OCI-LY7 (cell line): ENCODE measurements around the gene LRP2. TPM values are rescaled to one million over a fixed set of nuclear protein-coding genes. Genes with fewer than 3 reads are reported as not detected.

Experiments
- BruUV-seq: library from RNA; stranded (reverse); fragments of 400-500 nt; replicated peaks from 2 replicates; lab custom pipeline; 2021; lab: Mats Ljungman, UMichigan
- CTCF ChIA-PET: fragments of 300-600 bp; sonication (Branson Sonifier 250); formaldehyde crosslinking; loops from one replicate; lab custom pipeline; 2022; ENCODE audit warnings: antibody characterized with exemption; ENCODE audit not compliant: unreplicated experiment; lab: Charles Lee
- POLR2A ChIA-PET: fragments of 300-600 bp; sonication (Branson Sonifier 250); formaldehyde crosslinking; loops from one replicate; lab custom pipeline; 2022; ENCODE audit warnings: antibody characterized with exemption; lab: Charles Lee
- DNase-seq: peaks from one replicate; pipeline ENCODE4 v3.0.0-alpha.2; 2015; ENCODE audit warnings: low spot score
- H2AFZ ChIP-seq: fragments of 200-600 bp; sonication (generic), shearing (Covaris generic); 2 replicates; pipeline ENCODE4 v1.6.1; 2014; ENCODE audit warnings: mild to moderate bottlenecking, antibody characterized with exemption, low read length, moderate library complexity
- H3K27ac ChIP-seq: fragments of 200-600 bp; sonication (generic); 2 replicates; pipeline ENCODE4 v1.5.1; 2014; ENCODE audit warnings: mixed run types, low read depth, mild to moderate bottlenecking, moderate library complexity, low read length, inconsistent platforms; ENCODE audit not compliant: poor library complexity, severe bottlenecking
- H3K36me3 ChIP-seq: fragments of 200-600 bp; sonication (generic); 2 replicates; pipeline ENCODE4 v1.6.1; 2014; ENCODE audit warnings: mild to moderate bottlenecking, antibody characterized with exemption, low read length, moderate library complexity, mixed read lengths; ENCODE audit not compliant: insufficient read depth
- H3K4me1 ChIP-seq: fragments of 200-600 bp; sonication (generic); 2 replicates; pipeline ENCODE4 v1.5.1; 2014; ENCODE audit warnings: mild to moderate bottlenecking, low read length; ENCODE audit not compliant: insufficient read depth, poor library complexity, severe bottlenecking
- H3K4me2 ChIP-seq: fragments of 200-600 bp; sonication (generic); 2 replicates; pipeline ENCODE4 v1.6.1; 2014; ENCODE audit warnings: mild to moderate bottlenecking, low read length
- H3K4me3 ChIP-seq: fragments of 200-600 bp; sonication (generic); 2 replicates; pipeline ENCODE4 v1.5.1; 2014; ENCODE audit warnings: mild to moderate bottlenecking, low read depth, low read length; ENCODE audit not compliant: poor library complexity, severe bottlenecking
- H3K79me2 ChIP-seq: fragments of 200-600 bp; sonication (generic); 2 replicates; pipeline ENCODE4 v1.6.1; 2016; ENCODE audit warnings: low read depth, mild to moderate bottlenecking, low read length, moderate library complexity, mixed read lengths; ENCODE audit not compliant: insufficient read depth
- H3K9me2 ChIP-seq: fragments of 200-600 bp; sonication (generic); 2 replicates; pipeline ENCODE4 v1.6.1; 2016; ENCODE audit warnings: mild to moderate bottlenecking, low read length, mixed read lengths; ENCODE audit not compliant: insufficient read depth
- H3K9me3 ChIP-seq: fragments of 200-600 bp; sonication (generic); 2 replicates; pipeline ENCODE4 v1.6.1; 2014; ENCODE audit warnings: mild to moderate bottlenecking, mixed run types, low read length, mixed read lengths
- H4K20me1 ChIP-seq: fragments of 200-600 bp; sonication (generic); 2 replicates; pipeline ENCODE4 v1.6.1; 2014; ENCODE audit warnings: mild to moderate bottlenecking, antibody characterized with exemption, low read length, moderate library complexity, mixed read lengths; ENCODE audit not compliant: insufficient read depth
- CTCF ChIP-seq: fragments of 200-600 bp; sonication (generic); conservative IDR thresholded peaks from 2 replicates; pipeline ENCODE4 v1.5.1; 2014; ENCODE audit warnings: mild to moderate bottlenecking, antibody characterized with exemption, low read length, moderate library complexity, mixed read lengths
- EZH2phosphoT487 ChIP-seq: fragments of 200-600 bp; sonication (generic); IDR thresholded peaks from 2 replicates; pipeline ENCODE4 v1.6.1; 2018; ENCODE audit warnings: low read depth, borderline replicate concordance, mild to moderate bottlenecking, mixed run types, antibody characterized with exemption, low read length, moderate library complexity, mixed read lengths
- intact Hi-C: fragments of 100-400 bp; cut with micrococcal nuclease; formaldehyde crosslinking; loops from one replicate; pipeline ENCODE4 v1.10.0; 2022; ENCODE audit not compliant: unreplicated experiment
- total RNA-seq, 2 experiments: library from RNA; depleted of rRNA in 1 of 2; stranded (reverse); fragments of >200 nt in 1 of 2; shearing (Covaris generic) in 1 of 2; gene quantifications; 2 replicates each; pipeline ENCODE4 v1.2.3, GENCODE V29; 2014 to 2022

The LRP2 gene
- total RNA-seq, 2 experiments from 2014 or later, result 0.89 TPM; not detected in 1

- POLR2A ChIA-PET, result no interaction called here
- no TSS peak for BruUV-seq
- Histone ChIP-seq H3K4me2 (no peak overlapping the region), H3K36me3 (no peaks in the 10 kb centered on the region), H3K9me3 (no peaks in the 10 kb centered on the region), H2AFZ (no peak overlapping the region), H4K20me1 (no peaks in the 10 kb centered on the region), H3K79me2 (no peaks in the 10 kb centered on the region), H3K9me2 (no peaks in the 10 kb centered on the region), H3K27ac (no peak overlapping the region), H3K4me1 (no peaks in the 10 kb centered on the region), H3K4me3 (no peak overlapping the region)
- TF ChIP-seq CTCF, result no peak
- no peak for TF ChIP-seq EZH2phosphoT487
- CTCF ChIA-PET, result no interaction called here
- no peak for DNase-seq
- intact Hi-C loops, result no loop called here
Measured at GRCh38 chr2:169247211-169247610, 115.1 kb downstream of the LRP2 start.

GRCh38 chr2:169240405-169240804 lies 121.9 kb downstream of the LRP2 start:
- Histone ChIP-seq H3K27ac (no peak overlapping the region), H3K4me2 (no peak overlapping the region), H3K36me3 (no peaks in the 10 kb centered on the region), H2AFZ (no peak overlapping the region), H3K4me3 (no peak overlapping the region), H3K9me2 (no peaks in the 10 kb centered on the region), H3K79me2 (no peaks in the 10 kb centered on the region), H3K9me3 (no peaks in the 10 kb centered on the region), H3K4me1 (no peaks in the 10 kb centered on the region), H4K20me1 (no peaks in the 10 kb centered on the region)
- TF ChIP-seq EZH2phosphoT487 (no peak), CTCF (no peak)
- no TSS peak for BruUV-seq
- POLR2A ChIA-PET, result no interaction called here
- CTCF ChIA-PET, result no interaction called here
- no peak for DNase-seq
- intact Hi-C loops, result no loop called here

DNA sequence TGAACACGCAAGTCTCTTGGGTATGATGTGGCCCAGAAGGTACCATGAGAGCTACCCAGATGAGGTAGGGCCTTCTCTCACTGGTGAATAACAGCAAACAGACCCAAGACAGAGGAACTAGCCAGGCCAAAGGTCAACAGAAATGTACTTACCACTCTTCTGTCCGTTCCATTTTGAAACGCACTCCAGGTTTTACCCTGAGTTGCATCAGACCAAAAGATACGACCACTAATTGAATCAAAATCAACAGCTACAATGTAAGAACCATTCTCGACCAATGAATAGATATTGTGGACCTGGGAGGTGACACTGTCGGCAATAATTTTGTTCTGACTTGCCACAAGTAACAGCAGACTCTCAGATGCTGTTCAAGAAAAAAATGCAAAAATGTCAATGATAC lies 124.4 kb downstream of the LRP2 start:
- H3K4me1 ChIP-seq, result no peaks in the 10 kb centered on the region
- no TSS peak for BruUV-seq
- H3K4me2 ChIP-seq, result no peak overlapping the region
- H3K4me3 ChIP-seq, result no peak overlapping the region
- no peak for TF ChIP-seq EZH2phosphoT487
- TF ChIP-seq CTCF, result no peak
- no peak overlapping the region for H2AFZ ChIP-seq
- no peaks in the 10 kb centered on the region for H3K9me3 ChIP-seq
- ChIA-PET POLR2A (interaction anchor here (0.7 kb wide), 1 partner anchor 254 kb away, joined by 3 read pairs; no protein-coding TSS in a partner anchor), CTCF (no interaction called here)
- no peaks in the 10 kb centered on the region for H3K9me2 ChIP-seq
- intact Hi-C loops, result no loop called here
- no peak for DNase-seq
- H3K27ac ChIP-seq, result no peak overlapping the region
- no peaks in the 10 kb centered on the region for H4K20me1 ChIP-seq
- no peaks in the 10 kb centered on the region for H3K79me2 ChIP-seq
- H3K36me3 ChIP-seq, result no peaks in the 10 kb centered on the region
